Keratinocyte (primary cell): ENCODE measurements around the gene ITGA3. TPM values are rescaled to one million over a fixed set of nuclear protein-coding genes. Genes with fewer than 3 reads are reported as not detected.
A peak's percentile ranks its signal among the peaks of the same experiment; 100 is the strongest.

Experiments used
- DNase-seq: peaks from one replicate; pipeline ENCODE4 v3.0.0-alpha.2; 2011; ENCODE audit warnings: low read depth, missing footprints, low spot score
- FAIRE-seq: peaks from 2 replicates; lab custom pipeline; 2011; peaks lifted over from hg19 to GRCh38; lab: Jason Lieb, UNC
- H2AFZ ChIP-seq: 2 replicates; pipeline ENCODE4 v1.6.0; 2012; ENCODE audit warnings: low read length, control low read depth, inconsistent platforms; ENCODE audit not compliant: control insufficient read depth
- H3K27ac ChIP-seq: 2 replicates; pipeline ENCODE4 v1.5.1; 2011; ENCODE audit warnings: low read length; ENCODE audit not compliant: control insufficient read depth, insufficient read depth
- H3K27me3 ChIP-seq: 3 replicates; pipeline ENCODE4 v1.6.0; 2011; ENCODE audit warnings: low read length; ENCODE audit not compliant: control insufficient read depth, insufficient read depth; ENCODE audit errors: extremely low read depth
- H3K36me3 ChIP-seq, 2 experiments: 2 replicates in 1 of 2; 3 replicates in 1 of 2; pipeline ENCODE4 v1.5.1; 2011; ENCODE audit warnings: low read length in 2 of 2, mild to moderate bottlenecking in 1 of 2; ENCODE audit not compliant: control insufficient read depth in 2 of 2, insufficient read depth in 2 of 2; ENCODE audit errors: extremely low read depth in 1 of 2
- H3K4me1 ChIP-seq: 3 replicates; pipeline ENCODE4 v1.5.1; 2011; ENCODE audit warnings: low read length; ENCODE audit not compliant: control insufficient read depth, insufficient read depth; ENCODE audit errors: extremely low read depth
- H3K4me2 ChIP-seq: 3 replicates; pipeline ENCODE4 v1.6.0; 2011; ENCODE audit warnings: low read depth, low read length; ENCODE audit not compliant: control insufficient read depth, insufficient read depth; ENCODE audit errors: extremely low read depth
- H3K4me3 ChIP-seq, 3 experiments: fragments of 200-600 bp in 1 of 3; sonication (generic) in 1 of 3; 2 replicates in 2 of 3; 3 replicates in 1 of 3; pipeline ENCODE4 v1.5.1; 2011 to 2016; ENCODE audit warnings: low read length in 3 of 3, mild to moderate bottlenecking in 3 of 3, control low read depth in 2 of 3, inconsistent platforms in 1 of 3, low read depth in 1 of 3, mixed read lengths in 1 of 3, mixed run types in 1 of 3, moderate library complexity in 1 of 3; ENCODE audit not compliant: control insufficient read depth in 2 of 3, insufficient read depth in 2 of 3; ENCODE audit errors: extremely low read depth in 1 of 3
- H3K79me2 ChIP-seq: 2 replicates; pipeline ENCODE4 v1.6.0; 2012; ENCODE audit warnings: low read length; ENCODE audit not compliant: control insufficient read depth, insufficient read depth
- H3K9ac ChIP-seq: 3 replicates; pipeline ENCODE4 v1.6.0; 2011; ENCODE audit warnings: low read length; ENCODE audit not compliant: control insufficient read depth, insufficient read depth; ENCODE audit errors: extremely low read depth
- H3K9me1 ChIP-seq: 3 replicates; pipeline ENCODE4 v1.6.0; 2011; ENCODE audit warnings: low read length; ENCODE audit not compliant: control insufficient read depth, insufficient read depth; ENCODE audit errors: extremely low read depth
- H3K9me3 ChIP-seq: 2 replicates; pipeline ENCODE4 v1.5.1; 2012; ENCODE audit warnings: low read depth, low read length; ENCODE audit not compliant: control insufficient read depth
- H4K20me1 ChIP-seq: 3 replicates; pipeline ENCODE4 v1.6.0; 2011; ENCODE audit warnings: low read length; ENCODE audit not compliant: control insufficient read depth, insufficient read depth; ENCODE audit errors: extremely low read depth
- CTCF ChIP-seq, 3 experiments: IDR thresholded peaks in 1 of 3; conservative IDR thresholded peaks in 1 of 3; optimal IDR thresholded peaks in 1 of 3; 2 replicates in 2 of 3; 3 replicates in 1 of 3; pipeline versions ENCODE3 to v1.5.1; 2011; ENCODE audit warnings: low read length in 3 of 3, mild to moderate bottlenecking in 3 of 3, moderate library complexity in 2 of 3, control low read depth in 1 of 3, inconsistent platforms in 1 of 3; ENCODE audit not compliant: insufficient read depth in 2 of 3; ENCODE audit errors: extremely low read depth in 1 of 3
- EZH2 ChIP-seq: IDR thresholded peaks from one replicate; pipeline ENCODE4 v1.6.1; 2012; ENCODE audit warnings: inconsistent platforms, mild to moderate bottlenecking, low read length, moderate library complexity
- dilution Hi-C: fragments of 300-500 bp; cut with MboI; formaldehyde crosslinking; loops from one replicate; pipeline ENCODE4 v1.7.0; 2020; ENCODE audit warnings: low sequenced_read_pairs; ENCODE audit not compliant: extremely low pct_ligation_motif_present
- polyA plus RNA-seq, 5 experiments: library from polyadenylated mRNA; depleted of rRNA in 3 of 5; stranded (reverse) in 3 of 5; stranded (forward) in 1 of 5; unstranded in 1 of 5; fragments of >200 nt; gene quantifications; 1 replicate in 1 of 5; 2 replicates in 3 of 5; 3 replicates in 1 of 5; pipeline versions ENCODE4 v1.2.1 to v1.2.3, GENCODE V29; 2011 to 2012; ENCODE audit warnings: missing spikeins in 2 of 5, low read depth in 1 of 5, low replicate concordance in 1 of 5

The ITGA3 gene
- polyA plus RNA-seq, 1 donor (not counting 4 experiments of a cell fraction or from before 2014, with no cell fraction given) = 427 TPM

- no peak for TF ChIP-seq CTCF (optimal IDR thresholded peaks at IDR 0.05 in 1 of 3, IDR thresholded peaks at IDR 0.05 in 1 of 3, conservative IDR thresholded peaks at IDR 0.05 in 1 of 3; ENCODE audit: extremely low read depth in 1 of 3, insufficient read depth in 2 of 3, low read length in 3 of 3)
- TF ChIP-seq EZH2 = no peak
- no peak for FAIRE-seq
- Histone ChIP-seq H3K27ac (no peak overlapping the region), H4K20me1 (no peaks in the 10 kb centered on the region), H3K27me3 (peaks cover 27% of the 10 kb centered on the region), H3K4me2 (no peak overlapping the region), H3K9me1 (no peaks in the 10 kb centered on the region), H2AFZ (no peak overlapping the region), H3K9me3 (no peaks in the 10 kb centered on the region), H3K36me3 (peaks cover 2 to 7% of the 10 kb centered on the region in 2 experiments), H3K4me1 (peaks cover 12% of the 10 kb centered on the region), H3K4me3 (no peak overlapping the region), H3K79me2 (no peaks in the 10 kb centered on the region), H3K9ac (no peak overlapping the region)
- dilution Hi-C loops = no loop called here
- DNase-seq = no peak
These were observed 73.4 kb downstream of the ITGA3 start for GRCh38 chr17:50129353-50129727.

- H3K79me2 ChIP-seq = no peaks in the 10 kb centered on the region
- peak within 1 kb of the TSS; percentile 9 for H3K9ac ChIP-seq
- H3K4me1 ChIP-seq = peaks cover 12% of the 10 kb centered on the region
- TF ChIP-seq CTCF (optimal IDR thresholded peaks at IDR 0.05 in 1 of 3, IDR thresholded peaks at IDR 0.05 in 1 of 3, conservative IDR thresholded peaks at IDR 0.05 in 1 of 3; ENCODE audit: extremely low read depth in 1 of 3, insufficient read depth in 2 of 3, low read length in 3 of 3) (peak in 1 of 3 experiments; percentile 2), EZH2 (peak; percentile 91)
- H4K20me1 ChIP-seq = no peaks in the 10 kb centered on the region
- H2AFZ ChIP-seq = no peak within 1 kb of the TSS
- H3K4me3 ChIP-seq = peak within 1 kb of the TSS; percentile 12 to 46 (median 29)
- FAIRE-seq (no peak), DNase-seq (no peak)
- dilution Hi-C loops = no loop called here
- peaks cover 6 to 11% of the 10 kb centered on the region in 2 experiments for H3K36me3 ChIP-seq
- no peak within 1 kb of the TSS for H3K27ac ChIP-seq
- no peaks in the 10 kb centered on the region for H3K9me1 ChIP-seq
- peak within 1 kb of the TSS; percentile 62 for H3K4me2 ChIP-seq
- H3K27me3 ChIP-seq = peaks cover 27% of the 10 kb centered on the region
- H3K9me3 ChIP-seq = no peaks in the 10 kb centered on the region
These were observed 74.0 kb downstream of the ITGA3 start, which contains the start of gene SAMD14 for GRCh38 chr17:50129728-50130558. Gene SAMD14, minus strand, starts transcription at chr17:50130160. Its CDS starts 5,201 bp downstream, at chr17:50124959.
